B cell (primary cell): ENCODE data around the gene PRKAG2.

Experiments used
- CTCF ChIP-seq: fragments of 200-600 bp; IDR thresholded peaks from one replicate; pipeline ENCODE4 v1.8.0; 2022; ENCODE audit warnings: antibody characterized with exemption, mild to moderate bottlenecking
- EZH2 ChIP-seq: IDR thresholded peaks from 2 replicates; pipeline ENCODE4 v1.6.1; 2012; ENCODE audit warnings: borderline replicate concordance, low read depth, mild to moderate bottlenecking, moderate library complexity, low read length; ENCODE audit not compliant: insufficient read depth, poor library complexity, severe bottlenecking

GRCh38 chr7:151894111-151895007 lies 17.4 kb upstream of the PRKAG2 start:
- TF ChIP-seq CTCF (no peak), EZH2 (no peak)
